Measurements from ENCODE around the gene MAF.

DNA sequence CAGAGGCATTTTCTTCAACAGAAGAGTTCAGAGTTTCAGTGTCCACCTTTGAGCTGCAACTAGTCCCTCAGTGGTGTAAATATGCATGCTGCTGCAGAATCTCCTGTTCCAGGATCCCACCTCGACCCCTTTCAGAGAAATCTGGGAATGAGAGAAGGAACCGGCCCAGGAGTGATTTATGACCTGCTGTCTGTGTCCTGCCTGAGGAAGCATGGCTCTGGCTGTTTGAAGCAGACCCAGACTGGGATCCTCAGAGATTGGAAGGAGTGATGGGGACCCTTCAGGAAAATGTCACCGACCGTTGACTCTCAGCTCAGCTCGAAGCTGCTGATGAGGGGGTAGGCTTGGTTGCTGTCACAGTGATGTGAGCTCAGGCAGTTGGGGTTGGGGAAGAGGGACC lies 8.4 kb upstream of the MAF start:
- no peak for TF ChIP-seq POLR2A (IDR thresholded peaks at IDR 0.05)
- no peak for TF ChIP-seq POLR2AphosphoS5 (IDR thresholded peaks at IDR 0.05)
- TF ChIP-seq, protein P1, sequence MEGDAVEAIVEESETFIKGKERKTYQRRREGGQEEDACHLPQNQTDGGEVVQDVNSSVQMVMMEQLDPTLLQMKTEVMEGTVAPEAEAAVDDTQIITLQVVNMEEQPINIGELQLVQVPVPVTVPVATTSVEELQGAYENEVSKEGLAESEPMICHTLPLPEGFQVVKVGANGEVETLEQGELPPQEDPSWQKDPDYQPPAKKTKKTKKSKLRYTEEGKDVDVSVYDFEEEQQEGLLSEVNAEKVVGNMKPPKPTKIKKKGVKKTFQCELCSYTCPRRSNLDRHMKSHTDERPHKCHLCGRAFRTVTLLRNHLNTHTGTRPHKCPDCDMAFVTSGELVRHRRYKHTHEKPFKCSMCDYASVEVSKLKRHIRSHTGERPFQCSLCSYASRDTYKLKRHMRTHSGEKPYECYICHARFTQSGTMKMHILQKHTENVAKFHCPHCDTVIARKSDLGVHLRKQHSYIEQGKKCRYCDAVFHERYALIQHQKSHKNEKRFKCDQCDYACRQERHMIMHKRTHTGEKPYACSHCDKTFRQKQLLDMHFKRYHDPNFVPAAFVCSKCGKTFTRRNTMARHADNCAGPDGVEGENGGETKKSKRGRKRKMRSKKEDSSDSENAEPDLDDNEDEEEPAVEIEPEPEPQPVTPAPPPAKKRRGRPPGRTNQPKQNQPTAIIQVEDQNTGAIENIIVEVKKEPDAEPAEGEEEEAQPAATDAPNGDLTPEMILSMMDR (IDR thresholded peaks at IDR 0.05 in 8 of 11, conservative IDR thresholded peaks at IDR 0.05 in 3 of 11), result no peak
